H1 (cell line): ENCODE measurements around the gene CYB5B. TPM values are rescaled to one million over a fixed set of nuclear protein-coding genes. Genes with fewer than 3 reads are reported as not detected.

Experiments used
- JUND ChIP-seq: IDR thresholded peaks from 2 replicates; pipeline ENCODE4 v1.6.1; 2011; ENCODE audit warnings: mild to moderate bottlenecking, improper control_type of control experiment, low read length
- KDM5A ChIP-seq: fragments of 200-600 bp; IDR thresholded peaks from 2 replicates; pipeline ENCODE4 v1.7.1; 2012; ENCODE audit warnings: mild to moderate bottlenecking, low read length, inconsistent platforms, mixed read lengths
- RAD21 ChIP-seq, 2 experiments: IDR thresholded peaks in 1 of 2; conservative IDR thresholded peaks in 1 of 2; 2 replicates each; pipeline ENCODE4 v1.6.1; 2011; ENCODE audit warnings: low read depth in 2 of 2, low read length in 2 of 2, improper control_type of control experiment in 1 of 2, inconsistent platforms in 1 of 2, mild to moderate bottlenecking in 1 of 2, moderate library complexity in 1 of 2
- SUZ12 ChIP-seq: fragments of 200-600 bp; sonication (generic); IDR thresholded peaks from 2 replicates; pipeline ENCODE4 v1.6.1; 2012; ENCODE audit warnings: mild to moderate bottlenecking, inconsistent platforms, low read length, moderate library complexity, mixed read lengths
- YY1 ChIP-seq: IDR thresholded peaks from 2 replicates; pipeline ENCODE4 v1.6.1; 2011; ENCODE audit warnings: low read depth, mild to moderate bottlenecking, low read length
- polyA plus RNA-seq, 7 experiments: library from polyadenylated mRNA; depleted of rRNA in 3 of 7; stranded (reverse) in 5 of 7; unstranded in 2 of 7; fragments of >200 nt in 5 of 7; fragments of 200-250 nt in 2 of 7; gene quantifications; 1 replicate in 5 of 7; 2 replicates in 1 of 7; 4 replicates in 1 of 7; pipeline versions ENCODE4 v1.2.1 to v1.2.3, GENCODE V29; 2011 to 2013; ENCODE audit warnings: missing spikeins in 2 of 7, mixed read lengths in 2 of 7
- total RNA-seq: library from RNA; stranded (reverse); fragmentation: NEBNext Ultra II Directional; extraction: Animal tissue kit (Norgen Biotek cat#: 25700); gene quantifications from 2 replicates; pipeline ENCODE4 v1.2.1, GENCODE V29; 2021

Gene CYB5B
- total and polyA plus RNA-seq, 2 of the 8 experiments (the other 6 are each of a cell fraction or from before 2014, with no cell fraction given): 108 to 127 TPM

DNA sequence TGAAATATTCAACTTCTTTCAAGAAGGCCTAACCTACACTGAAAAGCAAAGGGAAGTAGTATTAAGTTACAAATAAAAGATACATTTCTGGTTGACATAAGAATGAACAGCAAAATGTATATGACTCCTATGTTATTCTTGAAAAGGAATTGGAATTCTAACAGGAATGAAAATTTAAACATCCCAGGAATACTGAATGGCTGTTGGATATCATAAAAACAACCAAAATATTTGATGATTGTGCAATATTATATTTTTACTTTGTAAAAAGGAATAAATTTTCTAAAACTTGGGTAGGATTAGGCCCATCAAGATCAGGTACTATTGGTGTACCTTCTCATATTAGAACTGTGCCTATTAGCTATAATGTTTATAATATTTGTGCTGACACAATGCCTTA lies 50.0 kb downstream of the CYB5B start (continued):
- TF ChIP-seq JUND (no peak), RAD21 (IDR thresholded peaks at IDR 0.05 in 1 of 2, conservative IDR thresholded peaks at IDR 0.05 in 1 of 2; ENCODE audit: low read depth in 2 of 2, low read length in 2 of 2) (no peak), KDM5A (no peak), YY1 (no peak), SUZ12 (no peak)
